Activated CD8-positive, alpha-beta memory T cell treated with anti-CD3 and anti-CD28 coated beads, Interleukin-2, amount 50 U/mL, for 4 hours (primary cell): ENCODE measurements around the gene ATAD3B.
"Not testable (repeated sequence)": the region's sequence is repeated elsewhere in the genome, so short reads cannot be mapped to it uniquely, and the experiment has no call there.

Experiments used
- DNase-seq: peaks from one replicate; pipeline ENCODE4 v3.0.0-alpha.2; 2020

The ATAD3B gene

DNA sequence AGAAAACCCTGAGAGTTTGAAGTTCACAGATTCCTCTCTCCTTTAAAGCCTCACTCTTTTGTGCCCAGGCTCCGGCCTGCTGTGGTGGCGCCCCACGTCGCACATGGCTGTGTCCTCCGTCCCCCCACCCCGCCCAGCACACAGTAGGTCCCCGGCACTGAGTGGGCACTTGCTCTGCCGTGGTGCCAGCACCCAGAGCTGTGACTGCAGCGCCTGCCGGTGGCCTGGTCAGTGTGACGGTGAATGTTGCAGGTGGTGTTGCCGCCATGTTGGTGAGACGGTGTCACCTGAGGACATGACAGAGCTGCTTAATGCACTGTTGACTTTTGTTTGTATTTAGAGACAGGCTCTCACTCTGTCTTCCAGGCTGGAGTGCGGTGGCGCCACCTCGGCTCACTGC lies 18.7 kb upstream of the ATAD3B start:
- no peak for DNase-seq

DNA sequence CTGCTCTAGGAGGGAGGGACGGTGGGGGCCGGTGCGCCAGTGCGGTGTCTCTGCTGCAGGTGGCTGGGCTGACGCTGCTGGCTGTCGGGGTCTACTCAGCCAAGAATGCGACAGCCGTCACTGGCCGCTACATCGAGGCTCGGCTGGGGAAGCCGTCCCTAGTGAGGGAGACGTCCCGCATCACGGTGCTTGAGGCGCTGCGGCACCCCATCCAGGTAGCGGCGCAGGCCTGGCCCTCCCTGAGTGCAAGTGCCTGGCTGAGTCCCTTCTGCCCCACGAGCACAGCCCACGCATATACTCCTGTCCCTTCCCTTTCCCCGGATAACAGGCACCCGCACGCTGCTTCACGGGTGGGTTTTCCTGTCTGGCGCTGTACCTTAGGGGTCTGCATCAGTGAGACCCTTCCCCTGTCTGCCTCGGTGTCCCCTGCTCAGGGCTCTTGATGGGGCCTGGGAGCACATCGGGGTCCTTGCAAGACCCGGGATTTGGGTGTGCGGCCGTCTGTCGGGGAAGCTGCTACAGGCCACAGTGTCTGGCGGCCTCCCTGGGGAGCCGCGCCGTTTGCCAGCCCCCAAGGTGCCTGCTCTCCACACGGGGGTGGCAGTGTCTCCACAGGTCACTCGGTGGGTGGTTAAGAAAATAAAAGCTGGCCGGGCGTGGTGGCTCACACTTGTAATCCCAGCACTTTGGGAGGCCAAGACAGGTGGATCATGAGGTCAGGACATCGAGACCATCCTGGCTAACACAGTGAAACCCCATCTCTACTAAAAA lies 17.1 kb upstream of the ATAD3B start:
- DNase-seq = not testable (repeated sequence)

DNA sequence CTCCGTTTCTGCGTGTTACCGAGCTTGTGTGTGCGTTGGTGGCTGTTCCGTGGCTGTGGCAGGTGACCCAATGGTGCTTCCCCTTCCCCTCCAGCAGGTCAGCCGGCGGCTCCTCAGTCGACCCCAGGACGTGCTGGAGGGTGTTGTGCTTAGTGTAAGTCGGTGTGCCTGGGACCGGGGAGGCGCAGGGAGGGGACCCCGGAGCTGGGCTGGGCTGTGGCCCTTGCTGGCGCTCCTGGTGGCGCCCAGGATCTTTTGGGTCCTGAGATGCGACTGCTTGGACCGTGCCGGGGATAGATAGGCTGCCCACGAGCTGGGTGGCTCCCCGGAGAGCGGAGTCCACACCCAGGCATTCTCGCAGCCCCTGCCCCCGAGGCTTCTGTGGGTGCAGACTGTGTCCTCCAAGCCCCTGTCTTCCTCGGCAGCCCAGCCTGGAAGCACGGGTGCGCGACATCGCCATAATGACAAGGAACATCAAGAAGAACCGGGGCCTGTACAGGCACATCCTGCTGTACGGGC lies 16.1 kb upstream of the ATAD3B start:
- DNase-seq = no peak

GRCh38 chr1:1455934-1456333 lies 15.6 kb upstream of the ATAD3B start:
- not testable (repeated sequence) for DNase-seq

DNA sequence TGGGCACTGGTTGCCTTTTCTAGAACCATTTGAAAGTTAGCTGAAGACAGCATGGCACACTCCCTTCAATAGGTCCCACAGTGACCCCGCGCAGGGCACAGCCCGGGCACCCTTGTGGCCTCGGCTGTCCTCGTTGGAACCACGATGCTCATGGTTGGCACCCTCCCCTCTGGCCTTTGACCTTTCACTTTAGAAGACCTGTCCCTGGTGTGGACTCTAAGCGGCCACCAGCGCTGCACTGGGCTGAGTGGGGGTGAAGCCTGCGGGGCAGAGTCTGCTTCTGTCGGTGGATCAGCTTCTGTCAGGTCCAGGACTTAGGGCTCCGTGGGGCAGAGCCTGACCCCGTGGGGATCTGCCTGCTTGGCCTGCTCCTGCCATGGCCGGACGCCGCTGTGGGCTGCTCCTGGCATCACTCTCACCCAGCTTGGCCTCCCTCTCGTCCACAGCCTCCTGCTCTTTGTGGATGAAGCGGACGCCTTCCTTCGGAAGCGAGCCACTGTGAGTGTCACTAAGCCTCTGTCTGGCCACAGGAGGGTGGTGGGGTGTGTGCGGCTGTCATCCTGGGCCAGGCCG lies 14.8 kb upstream of the ATAD3B start:
- not testable (repeated sequence) for DNase-seq

GRCh38 chr1:1459156-1459555 lies 12.4 kb upstream of the ATAD3B start:
- not testable (repeated sequence) for DNase-seq

- DNase-seq = not testable (repeated sequence)
Measured at GRCh38 chr1:1459711-1460110, 11.9 kb upstream of the ATAD3B start.

- DNase-seq = no peak
Measured at GRCh38 chr1:1460540-1461130, 10.9 kb upstream of the ATAD3B start.

- no peak for DNase-seq
Measured at GRCh38 chr1:1461721-1462317, 9.7 kb upstream of the ATAD3B start.

GRCh38 chr1:1462318-1462966 lies 9.1 kb upstream of the ATAD3B start:
- DNase-seq = no peak

GRCh38 chr1:1463312-1463711 lies 8.3 kb upstream of the ATAD3B start:
- DNase-seq = no peak

- not testable (repeated sequence) for DNase-seq
Measured at GRCh38 chr1:1468196-1468985, 3.2 kb upstream of the ATAD3B start.

DNA sequence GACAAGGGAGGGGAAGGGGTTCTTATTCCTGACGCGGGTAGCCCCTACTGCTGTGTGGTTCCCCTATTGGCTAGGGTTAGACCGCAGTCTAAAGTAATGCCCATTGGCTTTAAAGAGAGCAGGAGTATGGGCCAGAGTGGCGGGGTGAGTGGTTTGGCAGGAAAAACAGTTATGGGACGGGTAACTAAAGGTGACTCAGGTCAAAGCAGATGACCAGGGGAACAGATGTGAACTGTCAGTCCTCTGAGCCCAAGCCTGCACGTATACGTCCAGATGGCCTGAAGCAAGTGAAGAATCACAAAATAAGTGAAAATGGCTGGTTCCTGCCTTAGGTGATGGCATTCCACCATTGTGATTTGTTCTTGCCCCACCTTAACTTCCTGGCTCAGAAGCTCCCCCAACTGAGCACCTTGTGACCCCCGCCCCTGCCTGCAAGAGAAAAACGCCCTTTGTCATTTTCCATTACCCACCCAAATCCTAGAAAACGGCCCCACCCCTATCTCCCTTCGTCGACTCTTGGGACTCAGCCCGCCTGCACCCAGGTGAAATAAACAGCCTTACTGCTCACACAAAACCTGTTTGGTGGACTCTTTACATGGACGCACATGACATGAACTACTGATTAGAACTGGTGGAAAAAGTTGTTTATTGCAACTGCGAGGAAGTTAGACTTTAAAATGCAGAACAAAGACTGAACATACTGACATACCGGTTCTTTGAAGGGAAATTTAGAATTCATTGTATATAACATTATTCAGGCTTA lies 758 bp upstream of the ATAD3B start:
- no peak for DNase-seq

GRCh38 chr1:1472053-1472876 lies 700 bp downstream of the ATAD3B start:
- not testable (repeated sequence) for DNase-seq

- DNase-seq = not testable (repeated sequence)
Measured at GRCh38 chr1:1476011-1476410, 4.4 kb downstream of the ATAD3B start.

DNA sequence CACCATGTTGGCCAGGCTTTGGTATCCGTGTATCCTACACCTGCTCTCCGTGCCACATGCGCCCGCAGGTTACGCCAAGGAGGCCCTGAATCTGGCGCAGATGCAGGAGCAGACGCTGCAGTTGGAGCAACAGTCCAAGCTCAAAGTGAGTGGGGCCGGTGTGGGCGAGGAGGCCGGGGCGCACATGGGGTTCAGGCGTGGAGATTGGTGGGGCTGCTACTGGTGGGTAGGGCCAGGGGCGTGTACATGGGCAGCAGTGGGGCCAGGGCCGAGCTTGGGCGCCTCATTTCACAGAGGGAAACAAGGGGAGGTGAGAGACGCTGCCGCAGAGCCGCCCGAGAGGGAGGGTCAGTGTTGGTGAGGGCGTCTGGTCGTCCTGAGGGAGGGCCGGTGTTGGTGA lies 5.6 kb downstream of the ATAD3B start:
- no peak for DNase-seq

- no peak for DNase-seq
Measured at GRCh38 chr1:1479547-1480487, 8.3 kb downstream of the ATAD3B start.

DNA sequence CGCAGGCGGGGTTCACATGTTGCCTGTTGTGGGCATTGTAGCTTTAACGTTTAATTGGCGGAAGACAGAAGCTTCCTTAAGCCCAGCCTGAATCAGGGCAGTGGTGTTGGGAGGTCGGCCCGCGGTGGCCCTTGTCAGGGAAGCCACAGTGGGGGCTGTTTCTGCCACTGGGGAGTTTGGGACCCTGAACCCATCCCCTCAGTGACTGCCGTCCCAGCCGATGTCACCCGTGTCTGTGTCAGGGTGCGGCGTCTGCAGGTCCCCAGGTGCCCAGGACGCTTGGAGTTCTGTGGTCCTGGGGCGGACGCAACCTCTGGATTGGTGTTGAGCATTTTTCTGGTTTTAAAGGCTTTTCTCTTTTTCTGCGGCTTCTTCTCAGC lies 8.9 kb downstream of the ATAD3B start:
- not testable (repeated sequence) for DNase-seq

GRCh38 chr1:1481811-1482210 lies 10.2 kb downstream of the ATAD3B start:
- DNase-seq = not testable (repeated sequence)
